ENCODE measurements around the gene CNFN.

Gene CNFN

DNA sequence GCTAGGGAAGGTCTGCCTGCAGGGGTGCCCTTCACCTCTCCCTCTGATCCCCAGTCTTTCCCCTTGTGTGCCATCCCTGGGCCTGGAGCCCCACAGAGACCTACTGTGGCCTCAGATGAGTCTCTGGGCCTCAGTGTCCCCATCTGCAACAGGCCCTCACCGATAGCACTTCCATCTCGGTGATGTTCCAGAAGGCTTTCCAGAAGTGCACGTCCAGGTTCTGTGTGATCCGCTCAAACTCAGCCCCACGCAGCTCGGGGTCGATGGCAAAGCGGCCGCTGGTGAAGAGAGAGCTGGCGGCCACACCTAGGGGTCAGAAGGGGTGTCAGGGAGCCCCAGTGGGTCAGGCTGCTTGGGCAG is 17.7 kb upstream of the CNFN start:
- DNase-seq: no peak

DNA sequence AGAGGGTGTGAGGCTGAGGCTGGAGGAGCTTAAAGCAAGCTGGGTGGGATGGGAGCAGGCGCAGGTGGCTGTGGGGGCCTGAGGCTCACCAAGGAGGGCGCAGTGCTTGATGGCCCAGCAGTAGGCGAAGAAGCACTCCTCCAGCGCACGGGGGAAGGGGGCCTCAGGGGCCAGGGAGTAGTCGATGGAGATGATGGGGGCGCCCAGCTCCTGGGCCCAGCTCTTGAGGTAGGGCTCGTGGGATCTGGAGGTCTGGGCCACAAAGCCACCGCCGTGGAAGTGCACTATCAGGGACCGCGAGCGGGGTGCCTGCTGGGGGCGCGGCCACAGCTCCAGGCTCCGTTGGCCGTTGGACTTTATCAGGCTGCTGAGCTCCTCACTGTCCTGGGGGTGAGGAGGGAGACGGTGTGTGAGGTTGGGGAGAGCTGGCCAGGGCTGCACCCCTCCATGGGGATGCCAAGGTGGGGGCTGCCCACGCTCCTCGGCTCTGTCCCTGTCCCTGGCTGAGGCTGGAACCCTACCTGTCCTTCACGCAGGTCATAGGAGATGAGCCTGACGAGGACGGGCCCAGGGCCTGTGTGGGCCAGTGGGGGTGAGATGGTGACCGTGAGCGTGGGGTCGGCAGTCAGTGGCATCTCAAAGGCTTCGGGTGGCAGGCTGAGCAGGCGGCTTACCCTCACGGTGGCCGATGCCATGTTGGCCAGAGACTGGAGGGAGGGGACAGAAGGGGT is 17.2 kb upstream of the CNFN start:
- no peak for DNase-seq

DNA sequence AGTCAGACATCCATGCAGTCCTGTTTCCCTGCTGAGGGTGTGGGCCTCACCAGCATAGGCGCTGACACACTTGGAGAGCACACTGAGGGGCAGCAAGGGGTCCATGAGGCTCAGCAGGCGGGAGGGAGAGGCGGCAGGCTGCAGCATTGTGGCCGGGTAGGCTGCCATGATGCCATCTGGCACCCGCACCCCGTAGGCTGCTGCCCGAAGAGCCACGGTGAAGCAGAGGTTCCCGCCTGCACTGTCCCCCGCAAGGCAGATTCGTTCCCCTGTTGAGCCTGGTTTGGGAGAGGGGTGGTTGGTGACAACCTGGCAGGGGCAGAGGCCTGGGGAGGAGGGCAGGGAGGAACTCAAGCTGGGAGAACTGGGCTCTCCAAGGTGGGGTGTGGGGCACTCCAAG is 16.0 kb upstream of the CNFN start:
- DNase-seq: no peak

DNA sequence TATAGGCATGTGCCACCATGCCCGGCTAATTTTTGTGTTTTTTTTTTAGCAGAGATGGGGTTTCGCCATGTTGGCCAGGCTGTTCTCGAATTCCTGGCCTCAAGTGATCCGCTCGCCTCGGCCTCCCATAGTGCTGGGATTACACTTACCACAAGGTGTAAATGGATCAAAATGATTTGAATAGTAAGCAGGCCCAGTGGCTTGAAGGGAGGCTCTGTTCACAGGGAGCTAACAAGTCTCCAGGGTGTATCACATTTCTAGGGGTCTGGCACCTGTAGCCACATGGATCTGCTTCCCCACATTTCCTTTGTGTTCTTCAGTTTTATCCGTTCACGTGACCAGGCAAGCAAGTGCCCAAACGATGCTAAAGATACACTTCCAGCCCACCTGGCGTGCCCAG is 13.5 kb upstream of the CNFN start:
- no peak for DNase-seq

DNA sequence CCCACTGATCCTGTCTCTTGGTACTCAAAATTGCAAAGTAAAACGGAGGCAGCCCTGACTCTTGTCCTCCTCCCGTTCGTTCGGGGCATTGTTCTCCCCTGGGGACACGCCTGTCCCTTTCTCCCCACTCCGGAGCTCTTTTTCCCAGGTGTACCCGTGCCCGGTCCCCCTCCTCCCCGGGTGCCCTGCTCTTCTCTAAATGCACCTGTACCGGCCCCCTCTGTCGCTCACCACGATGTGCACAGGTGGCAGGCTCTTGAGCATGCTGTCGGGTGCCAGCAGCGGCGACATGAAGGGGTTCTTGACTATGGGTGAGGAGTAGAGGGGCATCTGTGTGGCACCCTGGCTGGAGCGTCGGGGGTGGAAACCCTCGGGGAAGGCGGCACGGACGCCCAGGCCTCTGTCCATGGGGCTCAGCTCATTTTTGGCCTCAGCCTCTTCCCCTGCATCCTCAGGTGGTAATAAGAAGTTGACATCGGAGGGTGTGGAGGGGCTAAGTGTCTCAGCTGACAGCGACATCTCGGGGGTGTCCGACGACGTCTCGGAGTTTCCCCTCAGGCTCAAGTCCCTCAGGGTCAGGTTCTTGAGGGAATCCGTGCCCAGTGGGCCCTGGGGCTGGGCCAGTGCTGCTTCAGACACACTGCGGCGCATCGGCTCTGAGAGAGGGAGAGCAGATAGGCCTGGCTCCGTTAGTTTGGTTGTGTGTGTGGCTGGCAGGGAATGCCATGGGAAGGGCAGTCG is 12.4 kb upstream of the CNFN start:
- no peak for DNase-seq

DNA sequence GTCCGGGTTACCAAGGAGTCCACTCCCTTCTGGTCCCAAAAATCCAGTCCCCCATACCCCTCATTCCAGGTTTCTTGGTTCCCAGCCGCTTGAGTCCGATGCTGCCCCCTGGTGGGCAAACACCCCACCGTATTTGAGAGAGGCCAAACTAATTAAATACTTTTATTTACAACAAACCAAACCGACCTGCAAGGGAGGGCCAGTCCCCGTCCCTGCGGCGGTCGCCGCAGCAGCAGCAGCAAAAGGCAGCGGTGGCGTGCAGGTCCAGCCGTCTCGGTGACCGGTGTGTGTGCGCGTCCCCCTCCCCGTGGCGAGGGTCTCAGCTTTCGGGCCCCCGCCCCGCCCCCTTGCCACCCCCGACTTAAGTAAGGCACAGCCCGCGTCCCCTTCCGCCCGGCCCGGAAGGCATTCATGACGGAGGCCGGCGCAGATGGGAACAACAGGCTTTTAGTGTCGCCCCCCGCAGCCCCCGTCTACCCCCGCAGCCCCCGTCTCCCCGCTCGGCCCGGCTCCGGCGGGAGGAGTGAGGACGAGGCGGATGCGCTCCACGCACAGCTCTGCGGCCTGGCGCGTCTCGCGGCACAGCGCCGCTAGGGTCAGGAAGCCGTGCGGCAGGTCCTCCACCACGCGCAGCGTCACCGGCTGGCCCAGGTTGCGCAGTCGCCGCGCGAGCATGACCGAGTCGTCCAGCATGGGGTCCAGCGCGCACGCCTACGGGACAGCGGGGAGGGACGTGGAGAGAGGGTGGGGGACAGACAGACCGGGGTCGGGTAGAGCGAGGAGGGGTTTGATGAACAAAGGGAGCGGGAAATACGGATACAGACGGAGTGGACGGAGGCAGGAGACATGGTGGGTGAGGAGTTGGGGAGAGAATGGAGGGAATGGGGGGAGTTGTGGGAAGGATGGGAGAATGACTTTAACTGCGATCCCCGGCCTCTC is 11.5 kb upstream of the CNFN start:
- peak; percentile 45 to 59 for DNase-seq

DNA sequence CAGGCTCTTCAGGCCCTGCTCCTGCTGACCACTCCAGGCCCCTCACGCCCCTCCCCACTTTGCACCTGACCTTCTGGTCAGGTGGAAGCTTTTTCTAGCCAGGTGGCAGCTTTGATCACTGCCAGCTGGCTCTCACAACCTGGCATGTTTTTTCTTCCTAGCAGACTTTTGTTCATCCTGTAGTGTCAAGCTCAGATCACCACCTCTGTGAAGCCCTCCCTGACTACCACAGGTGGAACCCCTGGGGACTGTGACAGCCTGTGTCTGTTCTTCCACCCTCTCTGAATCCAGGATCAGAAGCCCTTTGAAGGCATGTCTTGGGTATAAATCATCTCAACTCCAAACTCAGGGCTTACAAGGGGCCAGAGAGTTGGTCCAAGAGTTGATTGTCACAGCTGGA is 10.3 kb upstream of the CNFN start:
- no peak for DNase-seq

DNA sequence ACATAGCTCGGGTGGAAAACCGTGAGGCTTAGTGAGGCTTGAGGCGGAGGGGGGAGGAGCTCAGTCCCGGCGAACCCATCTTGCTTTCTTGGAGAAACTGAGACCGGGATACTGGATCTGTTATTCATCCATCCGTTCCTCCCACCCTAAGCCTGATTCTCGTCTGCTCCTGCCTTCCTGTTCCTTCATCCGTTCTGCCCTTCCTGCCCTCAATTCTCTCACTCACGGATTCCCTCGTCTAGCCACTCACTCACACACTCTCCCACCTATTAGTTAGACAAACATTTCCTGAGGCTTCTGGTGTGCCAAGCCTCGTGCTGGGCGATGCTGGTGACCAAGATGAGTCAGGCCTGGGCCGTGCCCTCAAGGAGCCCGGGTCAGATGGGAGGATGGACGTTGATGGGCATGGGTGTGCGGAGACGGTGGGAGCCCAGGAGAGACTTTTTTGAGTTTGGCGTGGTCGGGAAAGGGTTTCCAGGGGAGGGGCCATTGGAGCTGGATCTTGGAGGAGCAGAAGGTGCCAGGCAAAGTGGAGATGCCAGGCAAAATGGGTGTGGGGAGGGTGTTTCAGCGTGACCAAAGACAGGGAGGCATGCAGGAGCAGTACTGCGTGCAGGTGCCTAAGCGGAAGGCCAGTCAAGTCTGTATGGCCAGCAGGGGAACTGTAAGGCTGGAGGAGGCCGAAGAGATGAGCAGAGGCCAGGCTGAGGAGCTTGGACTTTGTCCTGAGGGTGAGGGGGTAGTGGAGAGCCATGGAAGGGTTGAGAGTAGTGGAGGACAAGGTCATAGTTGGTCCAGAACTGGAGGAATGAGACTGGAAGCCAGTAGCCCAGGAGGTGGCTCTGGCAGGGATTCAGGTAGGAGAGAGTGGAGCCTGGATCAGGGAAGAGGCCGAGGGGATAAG is 7.4 kb upstream of the CNFN start:
- DNase-seq: no peak

DNA sequence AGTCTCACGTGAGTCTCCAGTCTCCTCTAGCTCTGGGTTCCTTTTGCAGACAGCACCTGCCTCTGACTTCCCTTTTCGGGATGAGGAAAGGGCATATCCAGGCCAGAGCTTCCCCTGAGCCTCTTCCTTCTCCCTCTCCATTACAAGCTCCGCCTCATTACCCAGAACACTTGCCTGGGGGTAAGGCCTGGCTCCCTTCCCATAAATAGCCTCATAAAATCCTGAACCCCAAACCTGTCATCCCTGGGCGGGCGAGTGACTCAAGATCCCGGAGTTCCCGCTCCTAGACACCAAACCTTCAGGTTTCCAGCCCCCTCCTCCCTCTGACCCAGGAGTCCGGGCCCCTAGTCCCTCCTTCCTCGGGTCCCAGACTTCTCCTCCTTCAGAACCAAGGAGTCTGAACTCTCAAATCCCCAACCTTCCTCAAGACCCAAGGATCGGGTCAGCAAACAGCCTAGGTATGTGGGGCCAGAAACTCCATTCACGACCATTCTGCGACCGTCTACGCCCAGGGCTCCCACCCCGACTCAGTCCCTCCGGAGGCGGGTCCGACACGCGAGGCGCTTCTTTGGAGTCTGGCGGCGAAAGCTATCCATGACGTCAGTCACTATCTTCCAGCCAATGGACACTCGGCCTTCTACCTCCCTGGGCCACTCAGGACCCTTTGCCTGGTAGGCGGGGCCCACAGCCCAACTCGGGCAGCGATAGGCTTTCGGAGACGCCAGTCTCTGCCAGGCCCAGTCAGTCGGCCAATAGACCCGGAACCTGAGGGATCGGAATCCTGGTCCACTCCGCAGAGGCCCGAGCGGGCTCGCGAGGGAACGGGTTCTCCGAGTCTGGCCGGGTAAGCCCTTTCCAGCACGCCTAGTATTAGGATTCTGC is 6.5 kb upstream of the CNFN start:
- peak; percentile 94 to 97 for DNase-seq

DNA sequence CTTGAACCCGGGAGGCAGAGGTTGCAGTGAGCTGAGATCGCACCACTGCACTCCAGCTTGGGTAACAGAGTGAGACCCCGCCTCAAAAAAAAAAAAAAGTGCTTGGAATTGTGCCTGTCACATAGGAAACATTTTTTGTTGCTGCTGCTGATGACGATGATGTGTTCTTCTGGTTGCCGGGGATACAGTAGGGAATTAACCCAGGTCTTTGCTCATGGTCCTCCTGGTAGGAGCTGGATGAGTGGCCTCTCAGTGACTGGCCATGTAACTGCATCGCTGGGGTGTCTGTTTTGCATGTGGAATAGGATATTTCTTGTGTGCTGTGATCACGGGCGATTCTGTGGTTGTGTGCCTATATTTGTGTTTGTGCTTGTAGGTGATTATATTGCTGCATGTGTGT is 4.7 kb upstream of the CNFN start:
- no peak for DNase-seq

DNA sequence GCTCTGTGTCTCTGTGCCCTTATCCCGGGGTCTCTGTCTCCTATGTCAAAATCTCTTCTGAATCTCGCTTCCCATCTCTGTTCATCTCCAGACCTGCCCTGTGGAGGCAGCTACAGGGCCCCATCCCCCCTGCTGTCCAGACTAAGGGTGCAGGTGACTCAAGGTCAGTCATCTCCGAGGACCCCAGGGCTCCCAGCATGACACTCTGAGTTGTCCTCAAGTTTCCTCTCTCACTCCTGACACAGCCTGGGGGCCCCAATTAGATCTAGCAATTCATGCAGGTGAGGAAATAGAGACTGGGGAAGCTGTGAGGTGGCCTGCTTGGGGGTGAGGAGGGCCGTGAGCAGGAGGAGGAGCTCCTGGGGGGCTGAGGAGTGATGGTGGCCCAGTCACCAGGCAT is 2.1 kb upstream of the CNFN start:
- DNase-seq: no peak

DNA sequence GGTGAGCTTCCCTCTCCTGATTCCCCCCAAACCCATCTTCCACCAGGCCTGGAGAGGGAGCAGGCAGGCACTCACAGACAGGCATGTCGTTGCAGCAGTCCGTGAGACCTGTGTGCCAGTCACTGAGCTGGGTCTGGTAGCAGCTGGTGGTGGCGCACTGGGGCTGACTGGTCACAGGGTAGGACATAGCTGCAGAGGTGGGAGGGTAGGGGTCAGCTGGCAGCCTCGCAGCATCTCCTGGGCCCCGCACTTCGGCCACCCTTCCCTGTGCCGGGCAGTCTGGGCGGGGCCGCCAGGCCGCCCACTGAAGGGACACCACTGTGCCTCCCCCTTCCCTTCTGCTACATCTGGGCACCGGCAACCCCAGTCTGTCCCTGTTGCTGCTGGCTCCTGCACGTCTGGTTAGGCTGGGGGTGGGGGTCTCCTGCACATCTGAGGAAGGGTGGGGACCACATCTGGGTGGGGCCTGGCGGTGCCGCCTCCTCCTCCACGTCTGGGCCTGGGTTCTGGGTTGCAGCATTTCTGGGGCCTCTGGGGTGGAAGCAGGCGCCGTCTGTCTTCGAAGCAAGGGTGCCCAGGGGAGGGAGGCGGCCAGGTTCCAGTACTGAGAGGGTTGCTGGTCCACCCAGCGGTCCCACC is 1.1 kb downstream of the CNFN start:
- no peak for DNase-seq

DNA sequence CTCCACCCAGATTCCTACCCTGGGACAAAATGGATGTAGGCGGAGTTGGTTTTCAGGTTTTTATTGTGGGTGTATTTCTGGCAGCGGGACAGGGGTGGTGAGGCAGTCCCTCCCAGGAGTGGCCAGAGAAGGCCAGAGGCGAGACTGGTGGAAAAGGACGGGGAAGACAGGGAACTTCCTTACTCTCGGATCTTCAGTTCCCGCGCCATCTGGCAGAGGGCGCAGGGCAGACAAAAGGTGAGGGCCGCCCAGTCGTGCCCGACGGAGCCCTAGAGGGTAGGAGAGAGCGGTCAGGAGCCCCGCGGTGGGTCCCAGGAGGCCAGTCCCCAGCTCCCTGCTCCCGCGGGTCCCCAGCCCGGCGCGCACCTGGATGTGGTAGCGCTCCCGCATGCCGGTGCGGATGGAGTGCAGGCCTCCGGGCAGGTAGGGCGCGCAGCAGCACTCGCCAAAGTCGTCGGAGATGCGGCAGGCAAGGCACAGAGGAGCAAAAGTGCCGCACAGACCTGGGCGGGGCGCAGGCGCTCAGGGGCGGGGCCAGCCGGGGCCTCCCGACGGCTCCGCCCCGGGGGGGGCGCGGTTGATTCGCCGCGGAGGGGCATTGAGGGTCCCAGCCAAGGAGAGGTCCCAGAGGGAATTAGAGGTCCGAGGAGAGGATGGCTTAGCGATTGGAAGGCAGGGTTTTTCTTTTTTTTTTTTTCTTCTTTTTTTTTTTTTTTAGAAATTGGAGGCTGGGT is 3.0 kb downstream of the CNFN start:
- peak; percentile 24 to 40 for DNase-seq

DNA sequence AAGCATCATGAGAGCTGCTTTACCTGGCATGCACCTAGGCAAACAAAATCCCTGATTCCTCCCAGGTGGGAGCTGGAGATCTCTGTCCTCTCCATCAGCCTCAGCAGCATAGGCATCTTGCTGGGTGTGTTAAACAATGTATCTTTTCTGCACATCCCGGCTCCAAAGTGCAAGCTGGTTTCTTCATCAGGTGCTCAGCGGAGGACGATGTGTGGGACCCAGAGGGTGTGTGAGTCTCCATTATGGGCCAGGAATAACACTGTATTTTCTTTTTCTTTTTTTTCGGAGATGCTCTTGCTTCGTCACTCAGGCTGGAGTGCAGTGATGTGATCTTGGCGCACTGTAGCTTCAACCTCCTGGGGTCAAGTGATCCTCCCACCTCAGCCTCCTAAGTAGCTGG is 9.9 kb downstream of the CNFN start:
- DNase-seq: no peak

DNA sequence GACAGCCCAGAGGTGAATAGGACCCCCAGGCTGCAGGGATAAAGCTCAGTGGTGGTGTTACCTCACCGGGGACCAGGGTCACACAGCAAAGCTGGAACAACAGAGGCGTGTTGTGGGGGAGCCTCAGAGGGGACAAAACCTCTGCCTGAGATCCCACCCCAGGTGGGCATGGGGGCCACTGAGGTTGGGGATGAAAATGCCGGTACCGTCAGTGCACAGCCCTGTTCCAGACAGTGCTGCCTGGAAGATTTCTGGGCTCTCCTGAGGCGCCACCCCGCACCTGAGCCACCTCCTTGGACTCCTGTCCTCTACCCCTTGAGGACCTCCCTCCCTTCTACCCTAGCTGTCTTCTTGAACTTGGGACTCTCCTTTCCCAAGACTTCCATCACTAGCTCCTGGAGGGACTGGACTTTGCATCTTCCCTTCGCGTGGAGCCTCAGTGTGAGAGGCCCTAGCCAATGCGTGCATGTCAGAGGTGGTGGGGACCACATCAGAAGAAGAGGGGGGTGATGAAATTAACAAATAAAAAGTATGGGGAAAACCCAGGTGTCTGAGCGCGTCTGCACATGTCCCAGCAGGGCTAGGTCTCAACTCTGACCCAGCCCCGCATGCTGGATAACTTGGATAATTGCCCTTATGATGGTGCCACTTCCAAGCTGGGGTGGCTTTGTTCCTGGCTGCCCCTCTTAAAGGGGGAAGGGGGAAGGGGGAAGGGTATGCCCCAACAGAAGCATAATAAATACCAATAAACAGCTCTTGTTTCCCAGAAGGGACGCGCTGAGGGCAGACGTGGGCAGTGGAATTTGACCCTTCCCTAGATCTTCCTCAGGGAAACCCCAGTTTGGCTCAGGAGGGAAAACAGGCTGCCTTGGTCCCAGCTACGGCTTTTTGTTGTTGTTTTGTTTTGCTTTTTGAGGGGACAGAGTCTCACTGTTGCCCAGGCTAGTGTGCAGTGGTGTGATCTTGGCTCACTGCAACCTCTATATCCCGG is 11.6 kb downstream of the CNFN start:
- DNase-seq: no peak

DNA sequence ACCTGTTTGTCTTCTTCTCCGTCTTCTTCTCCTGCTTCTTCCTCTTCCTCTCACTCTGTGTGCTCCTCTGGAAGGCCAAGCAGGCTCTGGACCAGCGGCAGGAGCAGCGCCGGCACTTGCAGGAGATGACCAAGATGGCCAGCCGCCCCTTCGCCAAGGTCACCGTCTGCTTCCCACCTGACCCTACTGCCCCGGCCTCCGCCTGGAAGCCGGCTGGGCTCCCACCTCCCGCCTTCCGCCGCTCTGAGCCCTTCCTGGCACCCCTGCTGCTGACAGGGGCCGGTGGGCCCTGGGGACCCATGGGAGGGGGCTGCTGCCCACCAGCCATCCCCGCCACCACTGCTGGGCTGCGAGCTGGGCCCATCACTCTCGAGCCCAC is 13.9 kb downstream of the CNFN start:
- DNase-seq: no peak

DNA sequence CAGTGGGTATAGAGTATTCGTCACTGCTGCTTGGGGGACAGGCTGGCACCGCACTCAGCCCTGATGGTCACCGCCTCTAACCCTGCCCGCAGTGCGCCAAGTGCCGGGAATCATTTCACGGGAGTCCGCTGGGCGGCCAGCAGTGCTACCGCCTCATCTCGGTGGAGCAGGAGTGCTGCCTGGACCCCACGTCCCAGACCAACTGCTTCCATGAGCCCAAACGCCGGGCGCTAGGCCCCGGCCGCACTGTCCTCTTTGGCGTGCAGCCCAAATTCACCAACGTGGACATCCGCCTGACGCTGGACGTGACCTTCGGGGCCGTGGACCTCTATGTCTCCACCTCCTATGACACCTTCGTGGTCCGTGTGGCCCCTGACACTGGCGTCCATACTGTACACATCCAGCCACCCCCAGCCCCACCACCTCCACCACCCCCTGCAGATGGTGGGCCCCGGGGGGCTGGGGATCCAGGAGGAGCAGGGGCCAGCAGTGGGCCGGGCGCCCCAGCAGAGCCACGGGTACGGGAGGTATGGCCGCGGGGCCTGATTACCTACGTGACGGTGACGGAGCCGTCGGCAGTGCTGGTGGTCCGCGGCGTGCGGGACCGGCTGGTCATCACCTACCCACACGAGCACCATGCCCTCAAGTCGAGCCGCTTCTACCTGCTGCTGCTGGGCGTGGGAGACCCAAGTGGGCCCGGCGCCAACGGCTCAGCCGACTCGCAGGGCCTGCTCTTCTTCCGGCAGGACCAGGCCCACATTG is 14.5 kb downstream of the CNFN start:
- DNase-seq: no peak

DNA sequence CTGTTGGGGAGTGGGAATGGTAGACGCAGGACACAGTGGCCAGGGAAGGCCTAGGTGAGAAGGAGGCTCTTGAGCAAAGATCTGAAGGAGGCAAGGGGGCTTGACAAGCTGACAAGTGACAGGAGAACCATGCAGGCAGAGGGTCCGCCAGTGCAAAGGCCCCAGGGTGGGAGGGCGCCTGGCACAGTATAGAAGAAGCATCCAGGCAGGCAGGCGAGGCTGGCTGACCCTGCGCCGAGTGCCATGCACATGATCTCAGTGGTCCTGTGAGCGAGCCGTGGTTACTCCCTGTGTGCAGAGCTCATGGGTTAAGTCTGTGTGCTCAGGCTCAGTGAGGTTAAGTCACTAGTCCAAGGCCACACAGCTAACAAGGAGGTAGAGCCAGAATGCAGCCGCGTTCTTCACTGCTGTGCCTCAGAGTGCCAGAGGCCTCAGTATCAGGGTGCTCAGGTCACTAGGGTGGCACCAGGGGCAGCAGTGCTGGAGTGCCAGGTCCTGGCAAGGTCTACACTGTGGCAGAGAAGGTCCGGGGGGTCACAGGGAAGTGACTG is 15.2 kb downstream of the CNFN start:
- no peak for DNase-seq

Measured in AML-193 (cell line).